Measurements from ENCODE around the gene FAM20C. TPM values are rescaled to one million over a fixed set of nuclear protein-coding genes. Genes with fewer than 3 reads are reported as not detected.

Gene FAM20C
- total and polyA plus RNA-seq, 2 of the 8 experiments (the other 6 are each of a cell fraction or from before 2014, with no cell fraction given): 9.5 to 34.8 TPM

- no peak for FAIRE-seq
- CTCF ChIA-PET (ENCODE audit: partially characterized antibody): no interaction called here
- TF ChIP-seq EZH2 (IDR thresholded peaks at IDR 0.05; ENCODE audit: low read depth, low read length, severe bottlenecking) (no peak), RBBP5 (IDR thresholded peaks at IDR 0.05; ENCODE audit: borderline replicate concordance, low read depth, low read length) (no peak), TEAD4 (IDR thresholded peaks at IDR 0.05; ENCODE audit: low read depth, low read length) (no peak), POLR2A (IDR thresholded peaks at IDR 0.05; ENCODE audit: control extremely low read depth in 1 of 2, low read depth in 2 of 2, low read length in 2 of 2) (no peak), MAFK (IDR thresholded peaks at IDR 0.05; ENCODE audit: low read depth, low read length) (no peak), ZNF274 (IDR thresholded peaks at IDR 0.05; ENCODE audit: borderline replicate concordance, extremely low read depth, low read length) (no peak), TBP (IDR thresholded peaks at IDR 0.05; ENCODE audit: low read depth, low read length) (no peak), SIN3A (conservative IDR thresholded peaks at IDR 0.05 in 1 of 2, IDR thresholded peaks at IDR 0.05 in 1 of 2; ENCODE audit: low read depth in 1 of 2, low read length in 2 of 2) (no peak)
- TF ChIP-seq, protein P1, sequence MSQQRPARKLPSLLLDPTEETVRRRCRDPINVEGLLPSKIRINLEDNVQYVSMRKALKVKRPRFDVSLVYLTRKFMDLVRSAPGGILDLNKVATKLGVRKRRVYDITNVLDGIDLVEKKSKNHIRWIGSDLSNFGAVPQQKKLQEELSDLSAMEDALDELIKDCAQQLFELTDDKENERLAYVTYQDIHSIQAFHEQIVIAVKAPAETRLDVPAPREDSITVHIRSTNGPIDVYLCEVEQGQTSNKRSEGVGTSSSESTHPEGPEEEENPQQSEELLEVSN (IDR thresholded peaks at IDR 0.05): no peak
Measured at GRCh38 chr7:223861-224260, 31.5 kb downstream of the FAM20C start.

More at GRCh38 chr7:223861-224260, 31.5 kb downstream of the FAM20C start:
- Histone ChIP-seq H3K14ac (ENCODE audit: insufficient read length) (no peak overlapping the region), H2BK120ac (replicated peaks; ENCODE audit: low read depth, low read length) (no peak overlapping the region), H3K23me2 (ENCODE audit: low read depth, low read length) (no peaks in the 10 kb centered on the region), H3K27ac (ENCODE audit: low read depth, low read length) (no peak overlapping the region), H4K20me1 (replicated peaks in 1 of 2; ENCODE audit: control insufficient read depth in 1 of 2, insufficient read depth in 2 of 2, low read length in 2 of 2) (peaks cover 0 to 8% of the 10 kb centered on the region in 2 experiments), H2BK20ac (ENCODE audit: low read length) (no peak overlapping the region), H3K27me3 (replicated peaks in 1 of 4; ENCODE audit: control insufficient read depth in 3 of 4, extremely low read depth in 1 of 4, insufficient read depth in 3 of 4, low read length in 3 of 4) (no peaks in the 10 kb centered on the region), H3K9ac (replicated peaks in 1 of 4; ENCODE audit: extremely low read depth in 1 of 4, low read depth in 3 of 4, low read length in 3 of 4) (no peak overlapping the region), H2BK12ac (ENCODE audit: low read depth, low read length) (no peak overlapping the region), H2BK15ac (ENCODE audit: low read length) (no peak overlapping the region), H4K8ac (ENCODE audit: extremely low read depth, insufficient read depth, low read length) (no peak overlapping the region), H3K23ac (ENCODE audit: insufficient read length) (no peak overlapping the region), H3K79me2 (ENCODE audit: control insufficient read depth in 1 of 2, insufficient read depth in 2 of 2, low read length in 2 of 2) (no peaks in the 10 kb centered on the region), H3K4me2 (ENCODE audit: insufficient read depth in 1 of 2, low read depth in 2 of 2, low read length in 2 of 2) (no peak overlapping the region), H3K56ac (replicated peaks; ENCODE audit: insufficient read length, low read depth, low read length) (no peak overlapping the region), H2BK5ac (ENCODE audit: low read depth, low read length) (no peak overlapping the region), H4K91ac (replicated peaks; ENCODE audit: insufficient read length, low read length) (no peak overlapping the region), H3K79me1 (ENCODE audit: low read depth, low read length) (peaks cover 6% of the 10 kb centered on the region; the same call in 1 of the 2 replicates), H4K5ac (ENCODE audit: insufficient read length, low read depth, low read length) (no peak overlapping the region), H2AFZ (ENCODE audit: low read length) (no peak overlapping the region), H3K18ac (ENCODE audit: extremely low read depth, low read length) (no peak overlapping the region), H3K9me3 (ENCODE audit: insufficient read depth in 2 of 2, low read depth in 1 of 2, low read length in 1 of 2) (no peaks in the 10 kb centered on the region), H3K4me1 (replicated peaks in 1 of 4; ENCODE audit: control insufficient read depth in 3 of 4, insufficient read depth in 4 of 4, low read length in 3 of 4) (peaks cover 0 to 9% (median 5%) of the 10 kb centered on the region in 4 experiments; a peak in 5 of 7 replicates), H3K4ac (replicated peaks; ENCODE audit: insufficient read length, low read depth, low read length) (no peak overlapping the region), H2AK5ac (ENCODE audit: low read depth, low read length) (no peak overlapping the region), H3K4me3 (ENCODE audit: extremely low read depth in 1 of 4, insufficient read depth in 2 of 4, low read depth in 3 of 4, low read length in 4 of 4) (no peak overlapping the region), H3K36me3 (ENCODE audit: control insufficient read depth in 2 of 4, insufficient read depth in 4 of 4, low read length in 3 of 4) (no peaks in the 10 kb centered on the region; a peak in 2 of 8 replicates)
- POLR2A ChIA-PET (ENCODE audit: partially characterized antibody): no interaction called here
- DNase-seq (ENCODE audit: low read depth in 1 of 2, low spot score in 2 of 2): no peak
- 88% methylated on average over 20 of the region's 29 CpGs; no CpG with 5 or more reads in 1 of the 2 experiments for WGBS, 2 experiments (ENCODE audit: extremely low coverage in 1 of 2, insufficient coverage in 1 of 2, insufficient read length in 1 of 2, insufficient replicate concordance in 2 of 2, low coverage in 1 of 2, low lambda C conversion rate in 2 of 2, missing lambda C conversion rate in 1 of 2)
